K562 (cell line): ENCODE measurements around the gene TNNT1. TPM values are rescaled to one million over a fixed set of nuclear protein-coding genes. Genes with fewer than 3 reads are reported as not detected.

Source experiments
- EP400 ChIP-seq: fragments of 450-650 bp; IDR thresholded peaks from 2 replicates; pipeline ENCODE4 v1.6.1; 2017; ENCODE audit warnings: antibody characterized with exemption, mild to moderate bottlenecking, moderate library complexity
- ESRRA ChIP-seq: fragments of 450-650 bp; IDR thresholded peaks from 2 replicates; pipeline ENCODE4 v1.6.1; 2014; ENCODE audit warnings: low read depth, mild to moderate bottlenecking, moderate library complexity, borderline replicate concordance
- FOXK2 ChIP-seq, 2 experiments: fragments of 450-650 bp; IDR thresholded peaks in 1 of 2; conservative IDR thresholded peaks in 1 of 2; 2 replicates each; pipeline ENCODE4 v1.6.1; 2016; ENCODE audit warnings: low read depth in 2 of 2, mild to moderate bottlenecking in 1 of 2
- GATAD2A ChIP-seq: fragments of 450-650 bp; IDR thresholded peaks from 2 replicates; pipeline ENCODE4 v1.6.1; 2017
- JUN ChIP-seq, 2 experiments: sonication (generic) in 1 of 2; formaldehyde crosslinking in 1 of 2; IDR thresholded peaks; 2 replicates each; pipeline versions ENCODE4 v1.6.1 to v1.8.0; 2012 to 2022; ENCODE audit warnings: borderline replicate concordance in 2 of 2, mild to moderate bottlenecking in 2 of 2, improper control_type of control experiment in 1 of 2, low read depth in 1 of 2, low read length in 1 of 2, missing genetic modification reagents in 1 of 2
- KDM1A ChIP-seq, 2 experiments: fragments of 450-650 bp; IDR thresholded peaks; 2 replicates each; pipeline ENCODE4 v1.6.1; 2016; ENCODE audit warnings: mild to moderate bottlenecking in 2 of 2
- MYC ChIP-seq, 2 experiments: fragments of 250-450 bp in 1 of 2; sonication (Bioruptor Pico) in 1 of 2; IDR thresholded peaks; 2 replicates each; pipeline versions ENCODE4 v1.5.1 to v1.6.1; 2012 to 2021; ENCODE audit warnings: low read depth in 2 of 2, borderline replicate concordance in 1 of 2, improper control_type of control experiment in 1 of 2, low read length in 1 of 2, mild to moderate bottlenecking in 1 of 2, moderate library complexity in 1 of 2
- MYNN ChIP-seq, 2 experiments: sonication (generic); formaldehyde crosslinking in 1 of 2; IDR thresholded peaks; 2 replicates each; pipeline versions ENCODE4 v1.5.0 to v1.6.1; 2016 to 2020; ENCODE audit warnings: antibody characterized with exemption in 1 of 2, missing genetic modification reagents in 1 of 2
- NR0B1 ChIP-seq: fragments of 450-650 bp; IDR thresholded peaks from one replicate; pipeline ENCODE4 v1.6.1; 2018; ENCODE audit warnings: mild to moderate bottlenecking, moderate library complexity; ENCODE audit not compliant: partially characterized antibody
- SRF ChIP-seq, 2 experiments: fragments of 250-450, 450-650 bp in 1 of 2; sonication (Bioruptor Pico) in 1 of 2; sonication (generic) in 1 of 2; formaldehyde crosslinking; IDR thresholded peaks; 2 replicates each; pipeline versions ENCODE4 v1.5.0 to v1.5.1; 2020 to 2022; ENCODE audit warnings: mild to moderate bottlenecking in 1 of 2, missing genetic modification reagents in 1 of 2
- TBL1XR1 ChIP-seq, 2 experiments: IDR thresholded peaks; 2 replicates each; pipeline ENCODE4 v1.6.1; 2012; ENCODE audit warnings: improper control_type of control experiment in 2 of 2, low read length in 2 of 2, mild to moderate bottlenecking in 1 of 2
- TBP ChIP-seq: optimal IDR thresholded peaks from 2 replicates; pipeline ENCODE3; 2011; ENCODE audit warnings: low read depth, low read length, improper control_type of control experiment
- TRIM24 ChIP-seq, 2 experiments: fragments of 450-650 bp; IDR thresholded peaks; 2 replicates each; pipeline ENCODE4 v1.6.1; 2016
- ZNF274 ChIP-seq: IDR thresholded peaks from 2 replicates; pipeline ENCODE4 v1.6.1; 2011; ENCODE audit warnings: low read depth, mild to moderate bottlenecking, low read length, moderate library complexity, borderline replicate concordance
- ZNF583 ChIP-seq: fragments of 250-450 bp; sonication (Bioruptor Pico); IDR thresholded peaks from 2 replicates; pipeline ENCODE4 v1.4.0; 2020
- polyA plus RNA-seq, 8 experiments: library from polyadenylated mRNA; depleted of rRNA in 4 of 8; stranded (reverse) in 5 of 8; unstranded in 3 of 8; fragments of >200 nt; fragmentation: Nextera tagmentation in 2 of 8; fragmentation: Illumina TruSeq in 1 of 8; extraction: Ambion mirVana in 2 of 8; extraction: Trizol in 1 of 8; gene quantifications; 2 replicates each; pipeline versions ENCODE4 v1.2.1 to v1.2.3, GENCODE V29; 2011 to 2014; ENCODE audit warnings: inconsistent platforms in 1 of 8, missing spikeins in 1 of 8
- total RNA-seq, 7 experiments: library from RNA; depleted of rRNA in 6 of 7; stranded (reverse); fragments of >200 nt in 6 of 7; fragmentation: Illumina TruSeq in 2 of 7; extraction: Trizol in 2 of 7; gene quantifications; 2 replicates each; pipeline versions ENCODE4 v1.2.1 to v1.2.3, GENCODE V29; 2011 to 2021; ENCODE audit warnings: low replicate concordance in 1 of 7
- TF ChIP-seq, protein P1 (sequence below): fragments of 450-650 bp; IDR thresholded peaks from 2 replicates; pipeline ENCODE4 v1.6.1; 2014; ENCODE audit warnings: low read depth, mild to moderate bottlenecking, moderate library complexity, borderline replicate concordance
- TF ChIP-seq, protein P2 (sequence below): fragments of 450-650 bp; IDR thresholded peaks from 2 replicates; pipeline ENCODE4 v1.6.1; 2016; ENCODE audit warnings: low read depth, mild to moderate bottlenecking, moderate library complexity
- TF ChIP-seq, protein P3 (sequence below), 2 experiments: IDR thresholded peaks; 2 replicates each; pipeline ENCODE4 v1.6.1; 2011; ENCODE audit warnings: borderline replicate concordance in 1 of 2, control low read depth in 1 of 2, low read depth in 1 of 2, low read length in 1 of 2, mild to moderate bottlenecking in 1 of 2, mixed read lengths in 1 of 2, moderate library complexity in 1 of 2; ENCODE audit not compliant: insufficient read depth in 1 of 2, insufficient read length in 1 of 2, poor library complexity in 1 of 2, severe bottlenecking in 1 of 2; ENCODE audit errors: extremely low read depth in 1 of 2

The TNNT1 gene
- total and polyA plus RNA-seq, 9 of the 15 experiments (the other 6 are each of a cell fraction or from before 2014, with no cell fraction given), result 31.8 to 390 (median 227) TPM

GRCh38 chr19:55160128-55160985, 11.4 kb upstream of the TNNT1 start (continued):
- TF ChIP-seq MYNN (IDR thresholded peaks at IDR 0.05) (0 out of 2 replicates have a peak, but pooled peaks have one; percentile 56), MYNN (CRISPR knock-in tag; IDR thresholded peaks at IDR 0.05) (no peak), NR0B1 (no peak), TBL1XR1 (IDR thresholded peaks at IDR 0.05; ENCODE audit: low read length in 2 of 2) (0 out of 4 replicates have a peak, but pooled peaks of 1 of the 2 experiments have one; percentile 18), FOXK2 (conservative IDR thresholded peaks at IDR 0.05 in 1 of 2, IDR thresholded peaks at IDR 0.05 in 1 of 2; ENCODE audit: low read depth in 2 of 2) (peak; percentile 19 to 69; a peak in 1 of 4 replicates), TRIM24 (IDR thresholded peaks at IDR 0.05) (peak in 1 of 2 experiments; percentile 67; a peak in 1 of 4 replicates), MYC (IDR thresholded peaks at IDR 0.05; ENCODE audit: low read depth, low read length) (peak; percentile 96), MYC (CRISPR knock-in tag; IDR thresholded peaks at IDR 0.05; ENCODE audit: borderline replicate concordance, low read depth) (no peak), KDM1A (IDR thresholded peaks at IDR 0.05) (0 out of 4 replicates have a peak, but pooled peaks of 1 of the 2 experiments have one; percentile 20), ESRRA (0 out of 2 replicates have a peak, but pooled peaks have one; percentile 37), GATAD2A (0 out of 2 replicates have a peak, but pooled peaks have one; percentile 65), TBP (peak; percentile 30), EP400 (peak; percentile 80), SRF (CRISPR knock-in tag; IDR thresholded peaks at IDR 0.05) (0 out of 4 replicates have a peak, but pooled peaks of 1 of the 2 experiments have one; percentile 61), ZNF274 (no peak), ZNF583 (no peak), JUN (IDR thresholded peaks at IDR 0.05; ENCODE audit: borderline replicate concordance, low read depth, low read length) (peak; percentile 46; the same call in 1 of the 2 replicates), JUN (CRISPR knock-in tag; IDR thresholded peaks at IDR 0.05; ENCODE audit: borderline replicate concordance) (no peak)
- TF ChIP-seq, protein P1, sequence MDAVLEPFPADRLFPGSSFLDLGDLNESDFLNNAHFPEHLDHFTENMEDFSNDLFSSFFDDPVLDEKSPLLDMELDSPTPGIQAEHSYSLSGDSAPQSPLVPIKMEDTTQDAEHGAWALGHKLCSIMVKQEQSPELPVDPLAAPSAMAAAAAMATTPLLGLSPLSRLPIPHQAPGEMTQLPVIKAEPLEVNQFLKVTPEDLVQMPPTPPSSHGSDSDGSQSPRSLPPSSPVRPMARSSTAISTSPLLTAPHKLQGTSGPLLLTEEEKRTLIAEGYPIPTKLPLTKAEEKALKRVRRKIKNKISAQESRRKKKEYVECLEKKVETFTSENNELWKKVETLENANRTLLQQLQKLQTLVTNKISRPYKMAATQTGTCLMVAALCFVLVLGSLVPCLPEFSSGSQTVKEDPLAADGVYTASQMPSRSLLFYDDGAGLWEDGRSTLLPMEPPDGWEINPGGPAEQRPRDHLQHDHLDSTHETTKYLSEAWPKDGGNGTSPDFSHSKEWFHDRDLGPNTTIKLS, result peak; percentile 87
- TF ChIP-seq, protein P2, sequence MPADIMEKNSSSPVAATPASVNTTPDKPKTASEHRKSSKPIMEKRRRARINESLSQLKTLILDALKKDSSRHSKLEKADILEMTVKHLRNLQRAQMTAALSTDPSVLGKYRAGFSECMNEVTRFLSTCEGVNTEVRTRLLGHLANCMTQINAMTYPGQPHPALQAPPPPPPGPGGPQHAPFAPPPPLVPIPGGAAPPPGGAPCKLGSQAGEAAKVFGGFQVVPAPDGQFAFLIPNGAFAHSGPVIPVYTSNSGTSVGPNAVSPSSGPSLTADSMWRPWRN, result no peak
- TF ChIP-seq, protein P3, sequence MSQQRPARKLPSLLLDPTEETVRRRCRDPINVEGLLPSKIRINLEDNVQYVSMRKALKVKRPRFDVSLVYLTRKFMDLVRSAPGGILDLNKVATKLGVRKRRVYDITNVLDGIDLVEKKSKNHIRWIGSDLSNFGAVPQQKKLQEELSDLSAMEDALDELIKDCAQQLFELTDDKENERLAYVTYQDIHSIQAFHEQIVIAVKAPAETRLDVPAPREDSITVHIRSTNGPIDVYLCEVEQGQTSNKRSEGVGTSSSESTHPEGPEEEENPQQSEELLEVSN (IDR thresholded peaks at IDR 0.05; ENCODE audit: borderline replicate concordance in 1 of 2, extremely low read depth in 1 of 2, insufficient read depth in 1 of 2, insufficient read length in 1 of 2, low read depth in 1 of 2, low read length in 1 of 2, poor library complexity in 1 of 2, severe bottlenecking in 1 of 2), result peak; percentile 66 to 76
